GM19099 (cell line): ENCODE measurements around the gene KREMEN2.

ENCODE experiments used
- POLR2A ChIP-seq: IDR thresholded peaks from 3 replicates; pipeline ENCODE4 v1.6.1; 2011; ENCODE audit warnings: low read depth; ENCODE audit not compliant: insufficient read length; ENCODE audit errors: extremely low read depth

Gene KREMEN2

DNA sequence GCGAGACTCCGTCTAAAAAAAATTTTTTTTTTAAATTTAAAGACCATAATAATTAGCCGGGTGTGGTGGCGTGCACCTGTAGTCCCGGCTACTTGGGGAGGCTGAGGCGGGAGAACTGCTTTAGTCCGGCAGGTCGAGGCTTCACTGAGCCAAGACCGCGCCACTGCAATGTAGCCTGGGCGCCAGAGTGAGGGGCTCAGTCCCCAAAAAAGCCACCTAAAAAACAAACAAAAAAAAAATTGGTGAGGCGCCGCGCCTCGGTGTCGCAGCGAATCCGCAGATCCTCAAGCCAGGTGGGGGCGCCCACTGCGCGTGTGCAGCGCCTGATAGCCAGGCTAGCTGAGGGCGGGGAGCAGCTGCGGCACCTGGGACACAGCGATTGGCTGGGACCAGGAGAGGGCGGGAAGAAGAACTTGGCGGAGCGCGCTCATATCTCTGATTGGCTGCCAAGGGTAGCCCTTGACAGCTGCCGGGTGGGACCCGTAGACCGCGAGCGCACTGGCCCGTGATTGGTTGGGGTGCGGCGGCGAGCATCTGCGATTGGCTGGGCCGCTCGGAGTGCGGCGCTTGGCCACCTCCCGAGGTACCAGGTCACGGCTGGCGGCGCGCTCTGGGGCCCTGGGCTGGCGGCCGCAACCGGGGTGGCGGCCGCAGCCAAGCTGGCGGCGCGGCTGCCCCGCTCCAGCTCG, 39.7 kb downstream of the KREMEN2 start:
- TF ChIP-seq POLR2A, result no peak

DNA sequence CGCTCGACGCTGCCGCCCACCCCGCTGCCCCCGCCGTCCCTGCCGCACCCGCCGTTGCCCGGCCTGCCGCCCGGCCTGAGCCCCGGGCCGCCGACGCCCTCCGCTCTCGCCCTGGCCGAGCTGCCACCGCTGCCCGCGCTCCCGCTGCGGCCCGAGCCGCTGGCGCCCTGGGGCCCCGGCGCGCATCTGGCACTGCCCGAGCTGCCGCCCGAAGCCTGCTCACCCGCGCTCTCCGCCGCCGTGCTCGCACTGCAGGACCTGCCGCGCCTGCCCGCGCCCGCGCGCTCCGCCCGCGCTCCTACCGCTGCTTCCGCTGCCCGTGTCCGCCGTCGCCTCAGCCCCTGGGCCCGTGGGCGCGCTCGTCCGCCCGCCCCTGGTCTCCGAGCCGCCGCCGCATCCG, 40.2 kb downstream of the KREMEN2 start:
- TF ChIP-seq POLR2A, result no peak

DNA sequence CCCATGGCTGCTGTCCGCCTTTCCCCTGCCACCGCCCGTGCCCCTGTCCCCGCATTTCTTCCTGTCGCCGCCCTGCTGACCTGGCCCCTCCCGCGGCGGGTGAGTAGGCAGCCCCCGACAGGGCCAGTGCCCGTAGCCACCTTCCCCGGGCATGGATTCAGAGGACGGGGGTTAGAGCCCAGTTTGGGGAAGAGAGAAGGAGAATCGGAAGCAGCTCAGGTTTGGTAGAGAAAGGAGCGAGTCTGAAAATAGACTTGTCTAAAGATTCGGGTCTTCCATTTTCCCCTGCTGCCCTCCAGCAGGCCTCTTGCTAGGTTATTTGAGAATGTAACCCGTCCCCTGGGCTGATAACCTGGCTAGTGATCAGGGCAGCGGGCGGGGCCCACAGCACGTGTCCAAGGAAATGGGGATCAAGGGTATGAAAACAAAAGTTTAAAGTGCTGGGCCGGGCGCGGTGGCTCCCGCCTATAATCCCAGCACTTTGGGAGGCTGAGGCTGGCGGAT, 40.8 kb downstream of the KREMEN2 start:
- TF ChIP-seq POLR2A, result no peak

DNA sequence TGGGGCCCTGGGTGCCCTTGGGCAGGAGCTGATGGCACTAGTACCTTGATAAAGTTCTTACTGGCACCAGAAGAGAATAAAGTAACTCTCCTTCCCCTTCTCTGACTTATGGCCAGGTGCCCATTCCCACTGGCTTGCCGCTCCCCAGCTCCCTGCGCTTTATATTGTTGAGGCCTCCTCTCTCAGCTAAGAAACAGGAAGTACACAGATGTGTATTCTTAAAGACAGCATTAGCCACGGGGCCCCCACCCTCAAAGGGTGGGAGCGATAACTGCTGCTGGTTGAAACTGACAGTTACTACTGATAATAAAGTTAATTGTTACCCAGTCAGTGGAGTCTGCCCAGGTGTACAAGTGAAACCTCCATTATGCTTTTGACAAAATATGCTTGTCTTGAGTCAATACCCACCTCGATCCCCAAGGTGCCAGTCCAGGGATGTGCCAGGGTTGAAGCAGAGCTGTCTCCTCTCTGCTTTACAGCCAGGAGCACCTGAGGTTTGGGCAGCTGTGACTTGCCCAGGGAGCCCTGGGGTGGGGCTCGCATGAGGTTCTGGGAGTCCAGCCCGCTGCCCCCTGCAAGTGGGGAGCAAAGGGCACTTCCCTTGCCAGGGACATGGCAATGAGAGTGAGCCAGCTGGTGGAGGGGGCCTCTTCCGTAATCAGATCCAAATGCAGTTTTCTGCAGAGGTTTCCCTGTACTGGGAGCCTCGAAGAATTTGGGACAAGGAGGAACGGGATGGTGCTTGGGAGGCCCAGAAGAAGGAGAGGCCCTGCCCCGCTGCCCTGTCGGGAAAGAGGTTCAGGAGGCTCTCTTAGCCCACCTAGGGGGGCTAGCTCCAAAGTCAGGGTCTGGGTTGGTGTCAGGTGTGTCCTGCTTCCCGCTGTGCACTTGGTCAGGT, 43.2 kb downstream of the KREMEN2 start:
- no peak for TF ChIP-seq POLR2A

DNA sequence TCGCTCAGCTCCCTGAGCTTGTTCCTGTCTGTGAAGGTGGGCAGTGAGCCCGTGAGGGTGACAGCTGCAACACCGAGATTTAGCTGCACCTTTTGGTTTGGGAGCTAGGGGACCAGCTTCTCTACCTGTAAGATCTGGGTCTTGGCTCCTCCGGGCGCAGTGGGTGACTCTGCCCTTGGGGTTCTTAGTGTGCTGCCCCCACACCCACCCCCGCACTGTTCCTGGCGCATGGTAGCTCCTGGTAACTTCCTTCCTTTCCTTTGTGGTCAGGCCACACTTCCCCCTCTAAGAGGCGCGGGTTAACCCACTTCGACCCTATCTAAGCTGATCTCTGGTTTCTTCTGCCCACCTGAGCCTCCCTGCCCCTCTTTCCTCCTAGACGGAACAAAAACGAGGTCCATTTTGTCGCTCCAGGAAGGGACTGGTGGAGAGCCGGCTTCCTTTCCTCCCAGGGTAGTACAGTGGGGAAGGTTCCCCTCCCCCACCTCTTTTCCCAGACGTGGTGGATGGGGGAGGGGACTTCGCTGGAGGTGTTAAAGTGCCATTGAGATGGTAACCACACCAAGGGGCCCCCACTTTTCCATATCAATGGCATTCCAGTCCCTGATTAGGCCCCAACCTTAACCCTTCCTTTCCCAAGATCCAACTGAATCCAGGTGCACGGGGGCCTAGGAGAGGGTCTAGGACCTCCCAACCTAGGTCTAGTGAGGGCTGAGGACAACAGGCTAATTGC, 44.0 kb downstream of the KREMEN2 start:
- TF ChIP-seq POLR2A, result no peak

GRCh38 chr16:3008690-3009037, 44.6 kb downstream of the KREMEN2 start:
- TF ChIP-seq POLR2A, result no peak

- no peak for TF ChIP-seq POLR2A
These were observed 45.7 kb downstream of the KREMEN2 start for GRCh38 chr16:3009568-3010390.

- no peak for TF ChIP-seq POLR2A
These were observed 46.4 kb downstream of the KREMEN2 start for GRCh38 chr16:3010510-3010909.

DNA sequence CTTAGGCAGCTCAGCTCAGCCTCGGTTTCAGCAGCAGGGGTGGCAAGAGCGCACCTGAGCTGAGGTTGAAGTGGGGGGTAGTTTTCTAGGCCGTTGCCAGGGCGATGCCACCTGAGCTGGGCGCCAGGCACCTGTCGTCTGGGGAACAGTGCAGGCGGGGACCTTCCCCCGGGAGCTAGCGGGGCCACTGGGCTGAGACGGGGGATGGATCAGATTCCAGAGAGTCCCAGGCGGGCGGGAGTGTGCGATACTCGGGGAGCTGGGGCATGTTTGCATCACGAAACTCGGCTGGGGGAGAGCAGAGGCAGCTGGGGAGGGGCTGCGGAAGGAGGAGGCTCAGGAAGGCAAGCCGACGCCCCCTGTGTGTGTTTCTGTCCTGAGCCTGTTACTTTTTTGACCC, 48.2 kb downstream of the KREMEN2 start:
- TF ChIP-seq POLR2A, result no peak

DNA sequence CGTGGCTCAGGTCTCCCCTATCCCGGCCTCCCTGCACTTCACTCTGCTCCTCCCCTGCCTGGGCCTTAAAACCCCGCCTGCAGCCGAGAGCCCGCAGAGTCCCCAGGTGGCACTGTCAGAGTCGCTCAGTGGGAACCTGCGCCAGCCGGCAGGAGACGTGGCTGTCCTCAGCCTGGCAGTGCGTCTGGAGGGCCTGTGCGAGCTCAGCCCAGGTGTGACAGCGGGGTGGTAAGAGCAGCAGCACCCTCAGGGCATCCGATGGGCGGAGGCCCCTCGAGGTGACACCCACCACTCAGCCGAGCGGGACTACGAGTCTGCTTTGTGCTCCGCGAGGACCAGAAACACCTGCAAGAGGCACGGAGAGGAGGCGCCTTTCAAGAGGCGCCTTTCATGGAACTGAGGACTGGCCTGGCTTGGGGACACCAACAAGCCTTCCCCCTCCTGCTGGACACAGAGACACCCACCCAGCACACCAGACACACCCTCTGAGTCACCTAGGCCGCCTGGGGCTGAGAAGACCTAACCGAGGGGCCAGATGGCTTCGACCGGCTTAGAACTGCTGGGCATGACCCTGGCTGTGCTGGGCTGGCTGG, 48.8 kb downstream of the KREMEN2 start, which contains the start of gene CLDN9:
Gene CLDN9, plus strand, starts transcription at position 96 of the 593 bp plus-strand sequence. Its CDS starts 440 bp downstream, at position 536.
- no peak for TF ChIP-seq POLR2A

DNA sequence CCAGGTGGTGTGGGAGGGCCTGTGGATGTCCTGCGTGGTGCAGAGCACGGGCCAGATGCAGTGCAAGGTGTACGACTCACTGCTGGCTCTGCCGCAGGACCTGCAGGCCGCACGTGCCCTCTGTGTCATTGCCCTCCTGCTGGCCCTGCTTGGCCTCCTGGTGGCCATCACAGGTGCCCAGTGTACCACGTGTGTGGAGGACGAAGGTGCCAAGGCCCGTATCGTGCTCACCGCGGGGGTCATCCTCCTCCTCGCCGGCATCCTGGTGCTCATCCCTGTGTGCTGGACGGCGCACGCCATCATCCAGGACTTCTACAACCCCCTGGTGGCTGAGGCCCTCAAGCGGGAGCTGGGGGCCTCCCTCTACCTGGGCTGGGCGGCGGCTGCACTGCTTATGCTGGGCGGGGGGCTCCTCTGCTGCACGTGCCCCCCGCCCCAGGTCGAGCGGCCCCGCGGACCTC, 49.4 kb downstream of the KREMEN2 start:
- TF ChIP-seq POLR2A, result no peak

DNA sequence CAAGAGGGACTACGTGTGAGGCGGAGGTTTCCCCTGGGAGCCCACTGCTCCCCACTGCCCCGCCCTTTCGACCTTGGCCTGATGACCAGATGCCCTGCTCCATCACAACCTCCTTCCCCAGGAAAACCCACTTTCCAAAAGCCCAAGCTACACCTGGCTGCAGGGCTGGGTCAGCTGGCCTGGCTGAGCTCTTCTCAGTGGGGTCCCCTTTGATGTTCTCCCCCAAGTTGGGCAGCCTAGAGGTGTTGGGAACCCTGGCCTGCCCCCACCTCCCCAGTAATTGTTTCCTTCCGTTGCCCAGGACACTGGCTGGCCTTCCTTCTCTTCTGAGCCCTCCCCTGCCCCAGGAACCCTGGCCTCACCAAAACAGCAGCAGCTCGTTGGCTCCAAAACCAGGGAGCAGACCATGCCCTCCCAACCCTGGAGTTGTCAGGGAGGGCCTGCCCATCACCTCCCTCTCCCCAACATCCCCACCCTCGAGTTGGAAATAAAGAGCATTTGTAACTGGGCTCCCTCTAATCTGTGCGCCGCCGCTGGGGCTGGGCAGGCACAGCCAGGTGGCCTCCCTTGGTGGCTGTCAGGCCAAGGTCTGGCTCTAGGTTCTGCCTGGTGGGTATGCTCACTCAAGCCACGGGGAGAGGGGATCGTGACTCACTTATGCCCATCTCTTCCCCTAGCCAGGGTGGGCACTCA, 50.1 kb downstream of the KREMEN2 start:
- no peak for TF ChIP-seq POLR2A

GRCh38 chr16:3014971-3015370, 50.9 kb downstream of the KREMEN2 start:
- no peak for TF ChIP-seq POLR2A
